Measurements from ENCODE around the gene OLIG3.

OLIG3 gene

DNA sequence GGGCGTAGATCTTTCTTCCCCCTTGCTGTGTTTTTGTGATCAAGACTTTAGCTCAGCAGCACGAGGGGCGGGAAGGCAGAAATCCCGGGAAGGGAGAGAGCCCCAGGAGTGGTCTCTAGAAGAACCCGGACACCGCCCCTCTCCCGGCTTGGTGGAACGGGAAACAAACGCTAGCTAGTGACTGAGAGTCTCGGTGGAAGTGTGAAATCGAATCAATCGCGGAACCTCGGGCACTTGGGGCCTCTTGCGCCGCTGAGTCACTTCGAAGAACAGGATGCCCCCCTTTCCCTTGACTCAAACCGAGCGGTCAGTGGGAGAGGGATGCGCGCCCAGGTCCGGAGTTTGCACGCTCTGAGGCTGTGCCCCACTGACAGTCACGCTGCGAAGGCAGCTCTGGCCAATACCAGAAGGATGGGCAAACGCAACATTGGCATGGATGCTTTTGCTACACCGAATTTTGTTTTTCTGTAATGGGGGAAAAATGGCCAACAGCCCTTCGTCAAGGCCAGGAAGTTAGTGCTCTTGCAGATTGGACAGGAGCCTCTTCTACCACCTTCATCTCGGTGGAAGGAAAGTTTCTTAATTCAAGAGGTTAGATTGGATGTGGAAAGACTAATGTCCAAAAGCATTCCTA lies 1.6 kb upstream of the OLIG3 start:
- no peak for DNase-seq

DNA sequence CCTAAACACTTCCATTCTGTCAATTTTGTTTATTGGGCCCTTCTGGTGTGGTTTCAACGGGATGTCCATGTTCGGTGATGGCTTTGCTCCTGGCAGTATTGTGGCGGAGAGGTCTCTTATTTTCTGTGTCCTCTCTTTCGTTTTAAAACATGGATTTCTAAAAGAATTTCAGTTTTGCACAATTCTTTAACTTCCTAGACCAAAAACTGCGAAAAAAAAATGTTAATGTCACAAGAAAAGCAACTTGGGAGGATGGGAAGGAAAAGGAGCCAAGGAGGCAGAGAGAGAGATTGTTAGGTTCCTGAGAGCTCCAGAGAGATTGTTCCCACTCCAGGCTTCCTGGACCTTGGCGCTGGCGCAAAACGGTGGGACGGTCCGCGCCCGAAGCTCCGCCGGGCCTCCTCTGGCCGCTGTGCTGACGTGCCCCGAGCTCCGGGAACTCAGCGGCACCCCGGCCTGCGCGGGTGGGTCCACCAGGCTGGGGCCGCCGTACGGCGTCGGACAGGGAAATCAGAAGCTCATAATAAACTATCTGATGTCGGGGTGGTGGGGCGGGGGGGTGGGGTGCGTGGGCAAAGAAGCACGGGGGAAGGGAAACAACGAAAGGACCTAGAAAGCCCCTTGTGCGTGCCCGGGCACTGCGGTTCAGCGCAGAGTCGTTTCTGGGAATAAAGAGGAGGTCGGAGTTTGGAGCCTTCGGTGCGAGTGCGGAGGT lies 951 bp upstream of the OLIG3 start:
- DNase-seq, result no peak

DNA sequence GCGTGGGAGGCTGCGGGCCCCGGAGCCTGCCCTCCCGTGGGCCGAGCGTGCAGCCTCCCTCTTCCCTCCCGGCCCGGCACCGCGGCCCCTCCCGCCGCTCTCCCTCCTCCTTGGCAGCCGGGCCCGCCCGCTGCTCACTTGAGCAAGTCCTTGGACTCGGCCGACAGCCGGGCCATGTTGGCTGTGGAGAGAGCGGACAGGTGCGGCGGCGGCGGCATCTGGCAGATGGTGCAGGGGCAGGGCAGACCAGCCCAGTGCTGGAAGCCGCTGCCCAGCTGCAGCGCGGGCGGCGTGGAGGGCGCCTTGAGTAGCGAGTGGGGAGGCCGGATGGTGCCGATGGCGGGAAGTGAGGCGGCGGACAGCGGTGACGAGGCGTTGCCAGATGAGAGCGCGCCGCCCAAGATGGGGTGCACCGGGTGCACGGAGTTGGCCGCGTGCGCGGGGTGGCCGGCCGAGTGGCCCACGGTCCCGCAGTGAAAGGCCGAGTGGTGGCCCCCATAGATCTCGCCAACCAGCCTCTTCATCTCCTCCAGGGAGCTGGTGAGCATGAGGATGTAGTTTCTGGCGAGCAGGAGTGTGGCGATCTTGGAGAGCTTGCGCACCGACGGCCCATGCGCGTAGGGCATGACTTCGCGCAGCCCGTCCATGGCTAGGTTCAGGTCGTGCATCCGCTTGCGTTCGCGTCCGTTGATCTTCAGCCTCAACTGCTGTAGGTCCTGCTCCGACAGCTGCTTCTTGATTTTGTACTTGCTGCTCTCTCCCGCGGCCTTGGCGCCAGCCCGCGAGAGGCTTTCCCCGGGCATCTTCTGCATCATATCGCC lies 766 bp downstream of the OLIG3 start:
- DNase-seq, result no peak

DNA sequence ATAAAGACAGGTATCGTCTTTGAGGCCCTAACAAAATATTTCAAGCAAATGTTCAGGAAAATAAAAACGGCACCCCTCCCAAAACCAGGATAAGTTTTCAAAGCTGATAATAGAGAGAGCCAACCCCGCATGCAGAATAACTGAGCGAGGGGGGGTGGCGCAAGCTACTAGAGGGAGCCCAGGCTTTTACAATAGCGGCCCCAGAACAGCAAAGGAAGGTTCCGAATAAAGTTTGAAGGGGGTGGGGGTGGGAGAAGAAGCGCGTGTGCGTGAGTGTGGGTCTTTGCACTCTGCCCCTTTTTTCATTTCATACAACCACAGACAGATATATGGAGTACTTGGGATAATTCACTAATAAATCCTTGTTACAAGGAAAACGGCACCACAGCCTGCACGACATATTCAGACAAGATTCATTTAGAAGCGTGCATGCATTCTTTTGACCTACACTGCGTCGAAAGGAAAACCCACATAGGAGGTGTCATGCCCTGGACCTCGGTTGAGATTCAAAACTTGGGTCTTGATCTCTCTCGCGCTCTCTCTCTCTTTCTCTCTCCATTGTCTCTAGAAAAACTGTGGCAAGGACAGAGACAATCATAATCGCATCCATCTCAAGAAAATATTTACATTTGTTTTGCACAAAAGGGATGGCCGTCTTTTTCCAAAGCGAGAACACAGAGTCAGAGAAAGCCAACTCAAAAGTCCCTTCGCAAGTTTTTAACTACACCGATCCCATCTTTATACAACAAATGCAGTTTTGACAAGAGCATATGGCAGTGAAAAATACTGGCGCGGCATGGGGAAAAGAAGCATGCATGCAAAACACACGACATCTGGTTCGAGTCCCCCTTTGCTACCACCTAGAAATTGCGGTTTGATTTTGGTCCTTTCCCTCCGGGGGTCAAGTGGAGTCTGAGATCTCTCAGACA lies 1.6 kb downstream of the OLIG3 start:
- no peak for DNase-seq

DNA sequence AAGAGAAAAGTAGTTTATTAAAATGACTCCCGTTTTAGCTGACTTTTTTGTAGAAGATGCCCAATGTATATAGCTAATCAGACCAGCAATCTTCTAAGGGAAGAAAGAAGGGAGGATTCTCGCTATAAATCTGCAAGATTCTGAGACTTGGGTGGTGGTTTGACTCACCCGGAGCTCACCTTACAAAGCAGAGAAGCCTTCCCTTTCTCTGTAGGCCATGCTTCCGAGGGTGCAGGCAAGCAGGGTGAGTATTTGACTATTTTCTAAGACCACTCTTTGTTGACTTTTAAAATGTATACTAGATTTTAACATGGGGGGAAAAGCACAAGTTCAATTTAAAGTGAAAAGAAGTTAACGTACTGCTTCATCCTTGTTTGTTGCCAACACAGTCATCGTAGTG lies 2.7 kb downstream of the OLIG3 start:
- no peak for DNase-seq

DNA sequence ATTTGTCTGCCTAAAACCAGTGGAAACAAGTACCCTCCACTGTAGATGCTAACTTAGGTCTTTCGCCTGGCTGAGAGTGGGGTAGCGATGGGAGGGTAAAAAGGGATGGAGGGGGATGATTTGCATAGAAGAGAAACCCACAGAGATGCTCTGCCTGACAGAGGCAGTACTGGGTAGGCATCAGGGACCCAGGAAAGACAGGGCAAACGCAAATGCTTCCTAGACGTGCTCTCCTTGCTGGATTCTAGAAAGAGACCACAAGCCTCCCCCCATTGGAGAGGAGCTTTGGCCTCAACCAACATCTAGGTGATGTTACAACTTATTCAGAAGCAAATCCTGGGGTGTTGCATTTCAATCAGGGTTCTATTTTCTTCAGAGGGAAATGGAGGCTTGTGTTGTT lies 3.2 kb downstream of the OLIG3 start:
- no peak for DNase-seq

DNA sequence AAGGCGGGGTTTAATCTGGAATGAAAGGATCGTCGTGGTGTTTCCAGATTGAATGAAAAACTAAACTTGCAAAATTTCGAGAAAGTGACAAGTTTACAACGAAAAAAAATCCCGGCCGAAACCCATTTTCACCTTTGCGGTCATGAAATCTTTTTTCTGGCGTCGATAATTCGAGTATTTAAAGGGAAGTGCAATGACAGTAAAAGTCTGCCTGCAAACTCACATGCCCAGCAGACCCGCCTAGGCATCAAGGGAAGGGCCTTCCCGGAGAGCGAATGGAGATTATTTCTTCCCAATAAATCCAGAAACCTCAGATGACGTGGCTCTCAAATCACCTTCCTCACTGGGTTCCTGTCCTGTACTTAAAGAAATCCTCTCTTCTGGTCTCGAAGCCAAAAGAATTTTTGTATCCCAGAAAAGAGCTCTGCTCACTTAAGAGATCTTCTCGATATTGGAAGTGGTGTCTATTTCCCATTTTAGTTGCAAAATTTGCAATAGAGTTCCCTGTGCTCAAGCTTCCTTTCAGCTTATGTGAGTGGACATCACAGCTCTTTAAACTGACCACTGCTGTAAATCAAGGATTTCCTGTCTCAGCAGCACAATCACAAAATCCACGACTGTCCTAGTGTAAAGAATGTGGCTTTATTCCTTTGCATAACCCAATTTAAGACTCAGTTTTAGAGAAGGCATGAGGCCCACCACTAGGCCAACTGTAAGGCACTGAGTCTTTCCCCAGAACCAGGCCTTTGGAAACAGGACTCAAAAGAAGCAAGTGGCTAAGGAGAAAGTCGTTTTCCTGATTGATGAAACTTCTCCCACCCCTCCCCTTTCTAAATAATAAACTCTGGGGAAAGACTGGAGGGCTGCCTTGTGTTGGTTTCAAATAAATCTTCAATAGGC lies 3.9 kb downstream of the OLIG3 start:
- no peak for DNase-seq

DNA sequence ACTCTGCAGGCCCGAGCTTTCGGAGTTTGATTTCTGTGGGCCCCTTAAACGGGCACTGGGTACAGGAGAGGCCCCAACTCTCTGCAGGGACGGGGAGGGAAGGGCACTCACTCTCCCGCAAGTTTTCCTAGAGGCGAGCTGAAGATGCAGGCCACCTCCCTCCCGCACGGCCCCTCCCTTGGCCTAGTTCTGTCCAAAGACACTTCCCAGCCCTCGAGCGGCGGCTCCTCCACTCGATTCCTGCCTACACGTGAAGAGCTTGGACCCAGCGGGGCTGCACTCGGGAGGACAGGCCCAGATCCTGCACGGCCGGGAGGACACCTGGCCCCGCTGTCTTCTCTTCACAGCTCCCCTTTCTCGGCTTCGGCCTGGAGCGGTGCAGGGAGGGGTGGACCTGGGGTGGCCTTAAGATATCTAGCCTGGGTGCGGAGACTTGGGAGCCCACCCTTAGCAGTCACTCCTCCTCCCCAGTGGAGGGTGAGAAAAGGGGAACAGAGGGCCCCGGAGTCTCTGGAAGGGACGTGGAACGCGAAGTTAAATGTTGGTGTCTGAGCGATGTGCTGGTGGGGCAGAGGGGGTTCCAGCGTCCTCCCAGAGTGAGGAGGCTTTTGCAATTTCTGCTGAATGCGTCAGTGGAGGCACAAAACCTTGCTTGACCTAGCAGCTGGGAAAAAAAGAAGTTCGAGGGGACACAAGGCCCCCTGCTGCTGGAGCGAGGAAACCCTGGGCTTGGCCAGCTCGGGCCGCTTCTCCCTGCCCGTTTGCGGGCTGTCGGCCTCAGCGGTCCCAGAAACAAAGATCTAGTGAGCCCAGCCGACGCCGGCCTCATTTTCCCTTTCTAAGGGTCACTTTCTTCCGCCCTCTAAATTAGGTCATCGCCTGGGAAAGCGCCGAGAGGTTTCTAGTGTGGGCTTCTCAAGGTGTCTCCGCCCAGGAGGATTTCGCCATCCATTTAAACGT lies 4.9 kb downstream of the OLIG3 start:
- no peak for DNase-seq

DNA sequence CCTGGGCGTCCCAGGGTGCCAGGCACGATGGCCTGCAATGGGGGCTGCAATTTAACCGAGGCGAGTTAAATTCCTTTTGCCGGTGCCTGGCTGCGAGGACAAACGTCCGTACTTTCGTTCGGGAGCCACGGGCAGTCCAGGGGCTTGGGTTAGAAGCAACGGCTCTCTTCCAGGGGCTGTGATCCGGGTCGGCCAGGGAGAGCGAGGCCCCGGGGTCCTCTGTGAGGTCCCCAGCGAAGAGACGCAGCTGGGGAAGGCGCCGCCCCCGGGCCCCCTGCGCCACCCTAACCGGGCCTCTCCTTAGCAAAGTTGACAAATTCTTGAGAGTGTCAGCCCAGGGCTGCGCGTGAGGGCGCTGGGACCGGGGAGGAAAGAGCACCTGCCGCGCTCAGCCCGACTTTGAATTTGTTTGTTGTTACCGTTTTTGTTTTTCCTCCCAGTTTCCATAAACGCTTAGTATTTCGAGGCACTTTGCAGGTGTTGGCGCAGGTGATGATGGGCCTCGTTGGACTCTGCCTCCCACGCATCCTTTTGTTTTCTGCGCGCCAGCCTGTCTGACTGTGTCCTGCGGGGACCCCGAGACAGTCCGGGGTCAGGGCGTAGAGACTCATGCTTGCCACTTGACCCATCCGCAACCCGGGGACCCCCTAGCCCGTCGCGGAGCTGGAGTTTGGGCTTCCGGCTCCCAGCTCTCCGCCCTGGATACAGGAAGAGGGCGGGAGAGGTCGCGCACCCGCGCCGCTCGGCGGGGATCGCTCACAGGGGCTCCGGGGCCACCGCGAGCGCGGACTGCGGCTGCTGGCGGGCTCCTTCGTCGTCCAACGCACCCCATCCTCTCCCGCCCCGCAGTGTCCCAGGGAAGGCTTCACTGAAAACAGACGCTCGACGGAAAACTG lies 5.8 kb downstream of the OLIG3 start:
- DNase-seq, result no peak

DNA sequence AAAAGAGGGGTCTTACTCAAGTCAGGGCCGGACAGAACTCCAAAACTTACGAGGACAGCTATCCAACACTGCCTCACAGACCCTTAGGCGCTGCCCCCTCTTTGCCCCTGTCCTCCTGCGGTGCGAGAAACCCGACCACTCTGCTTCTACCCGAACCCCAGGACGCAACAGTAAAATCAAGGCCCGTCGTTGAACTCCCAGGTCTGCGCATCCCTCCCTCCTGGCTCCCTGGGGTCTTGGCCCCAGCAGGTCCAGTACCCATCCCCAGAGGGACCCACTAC lies 6.4 kb downstream of the OLIG3 start:
- DNase-seq, result no peak

DNA sequence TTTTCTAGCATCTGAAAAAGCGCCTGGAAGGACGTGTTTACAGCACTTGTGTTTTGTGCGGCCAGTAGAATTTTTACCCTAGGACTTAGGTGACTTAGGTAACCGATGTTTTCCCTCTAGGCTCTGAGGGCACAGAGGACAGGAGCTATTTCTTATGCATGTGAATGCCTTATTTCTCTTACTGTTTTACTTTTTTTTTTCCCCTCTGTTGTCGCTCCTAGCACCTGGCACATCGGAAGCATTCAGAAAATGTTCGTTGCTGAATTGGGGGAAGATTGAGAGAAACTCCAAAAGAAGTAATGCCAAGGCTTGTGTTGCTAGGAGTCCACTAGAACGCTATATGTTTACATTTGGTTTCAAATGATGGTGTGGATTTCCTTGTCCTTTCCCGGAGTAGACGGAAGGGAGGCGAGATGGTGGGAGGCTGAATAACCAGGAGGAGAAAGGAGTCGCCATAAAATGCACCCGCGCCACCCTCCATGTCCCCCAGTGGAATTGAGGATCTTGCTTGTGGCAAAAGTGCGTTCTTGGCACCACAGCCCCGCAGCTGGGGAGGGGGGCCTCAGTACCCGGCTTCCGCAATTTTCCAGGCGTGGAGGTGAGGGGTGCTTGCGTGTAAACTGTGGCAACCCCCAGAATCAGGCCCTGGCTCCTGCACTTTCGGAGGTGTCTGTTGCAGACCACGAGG lies 6.9 kb downstream of the OLIG3 start:
- DNase-seq, result no peak

DNA sequence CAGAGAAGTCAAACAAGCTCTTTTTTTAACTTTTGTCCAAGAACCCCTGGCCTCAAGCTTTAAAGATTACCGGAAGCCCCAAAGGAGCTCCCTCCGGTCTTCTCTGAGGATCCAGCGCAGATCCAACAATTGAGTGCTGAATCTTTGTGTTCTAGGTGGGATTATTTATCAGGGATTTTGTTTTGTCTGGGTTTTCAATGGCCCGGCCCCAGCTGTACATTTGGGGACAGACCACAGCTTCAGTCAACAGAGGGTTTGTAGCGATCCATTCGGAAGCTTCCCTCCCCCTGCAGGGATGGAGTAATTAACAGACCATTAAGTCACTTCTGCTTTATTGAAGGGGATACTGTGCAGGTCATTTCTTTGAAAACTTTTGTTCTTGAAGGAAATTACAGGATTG lies 7.8 kb downstream of the OLIG3 start:
- no peak for DNase-seq

DNA sequence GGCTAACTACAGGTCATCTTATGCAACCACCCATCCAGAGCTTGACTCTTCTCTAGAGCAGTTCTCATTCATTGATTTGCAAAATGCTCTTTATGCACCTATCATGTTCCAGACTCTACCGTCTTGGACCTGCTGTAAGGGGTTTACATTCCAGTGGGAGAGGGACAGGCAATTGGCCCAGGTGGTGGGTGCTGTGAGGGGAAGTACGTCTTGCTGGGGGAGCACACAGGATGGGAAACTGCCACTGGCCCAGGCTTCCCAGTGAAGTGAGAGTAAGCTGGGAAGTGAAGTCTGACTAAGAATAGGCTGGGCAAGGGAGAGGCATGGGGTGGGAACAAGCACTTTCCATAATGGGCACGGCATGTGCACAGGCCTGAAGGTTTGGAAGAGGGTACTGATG lies 13.8 kb downstream of the OLIG3 start:
- DNase-seq, result no peak

DNA sequence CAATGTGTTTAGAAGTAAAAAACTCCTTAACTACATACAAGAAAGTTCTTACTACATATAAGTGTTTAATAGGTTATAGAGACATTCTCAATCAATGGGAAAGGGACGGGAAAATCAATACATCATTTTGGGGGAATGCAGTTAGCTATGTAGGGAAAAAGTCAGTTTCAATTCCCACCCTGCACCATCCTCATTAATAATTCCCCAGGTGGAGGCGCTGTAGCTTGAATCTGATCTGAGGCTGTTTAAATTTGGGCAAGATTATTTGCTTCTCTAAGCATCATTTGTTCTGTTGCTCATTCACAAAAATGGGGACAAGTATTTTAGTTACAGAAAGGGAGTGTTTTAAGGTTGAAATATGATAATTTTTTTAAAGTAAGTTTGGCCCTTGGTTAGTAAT lies 19.1 kb downstream of the OLIG3 start:
- DNase-seq, result no peak

DNA sequence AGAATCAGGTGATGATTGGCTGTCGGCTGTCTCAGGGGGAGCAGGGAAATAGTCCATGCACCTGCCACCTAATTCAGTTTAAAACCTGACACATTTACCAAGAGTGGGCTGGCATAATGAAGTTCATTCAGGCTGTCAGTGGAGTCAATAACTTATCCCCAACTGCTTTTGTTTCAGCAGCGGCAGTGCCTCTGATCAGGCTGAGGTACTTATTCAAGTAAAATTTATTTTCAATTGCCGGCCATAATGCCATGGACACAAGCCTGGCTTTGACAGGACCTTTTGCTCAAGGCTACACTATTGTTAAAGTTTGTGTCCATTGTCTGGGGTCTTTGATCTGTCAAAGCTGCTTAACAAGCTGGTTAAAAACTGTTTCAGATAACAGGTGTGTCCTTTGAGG lies 20.6 kb downstream of the OLIG3 start:
- DNase-seq, result no peak

DNA sequence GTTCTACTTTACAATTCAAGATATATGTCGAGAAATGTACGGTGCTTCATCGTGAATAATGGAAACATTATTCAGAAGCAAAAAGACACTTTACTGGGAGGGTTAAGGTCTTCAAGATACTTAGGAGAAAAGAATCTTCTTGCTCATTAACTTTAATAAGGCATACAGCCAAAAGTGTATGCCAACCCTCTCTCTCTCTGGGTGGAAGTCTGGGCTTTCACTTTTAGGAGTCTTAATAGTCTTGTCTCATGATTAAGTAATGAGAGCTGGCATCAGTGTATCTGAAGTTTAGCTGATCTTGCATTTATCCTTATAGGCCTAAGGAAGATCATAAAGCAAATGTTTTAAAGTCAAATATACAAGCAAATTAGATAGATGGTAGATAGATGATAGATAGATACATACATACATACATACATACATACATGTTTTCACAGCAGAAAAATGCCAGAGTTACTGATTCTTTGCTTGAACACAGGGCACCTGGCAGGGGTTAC lies 21.5 kb downstream of the OLIG3 start:
- no peak for DNase-seq

DNA sequence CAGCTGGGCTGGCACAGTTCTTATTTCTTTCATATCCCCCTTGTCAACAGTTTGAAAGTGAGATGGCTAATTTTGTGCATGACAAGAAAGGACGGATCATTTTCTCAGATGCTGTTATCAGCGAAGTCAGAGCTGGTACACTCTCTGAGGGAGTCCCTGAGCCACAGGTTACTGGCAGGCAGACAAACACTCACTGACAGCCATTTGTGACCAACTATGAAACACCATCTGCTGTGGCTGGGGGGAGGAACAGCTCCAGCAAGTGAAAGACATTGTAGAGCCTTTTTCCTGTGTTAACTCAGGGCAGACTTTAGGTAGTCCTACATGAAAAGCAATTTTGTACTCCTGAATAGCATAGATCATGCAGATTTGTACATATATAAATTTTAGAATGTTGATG lies 22.2 kb downstream of the OLIG3 start:
- DNase-seq, result no peak

DNA sequence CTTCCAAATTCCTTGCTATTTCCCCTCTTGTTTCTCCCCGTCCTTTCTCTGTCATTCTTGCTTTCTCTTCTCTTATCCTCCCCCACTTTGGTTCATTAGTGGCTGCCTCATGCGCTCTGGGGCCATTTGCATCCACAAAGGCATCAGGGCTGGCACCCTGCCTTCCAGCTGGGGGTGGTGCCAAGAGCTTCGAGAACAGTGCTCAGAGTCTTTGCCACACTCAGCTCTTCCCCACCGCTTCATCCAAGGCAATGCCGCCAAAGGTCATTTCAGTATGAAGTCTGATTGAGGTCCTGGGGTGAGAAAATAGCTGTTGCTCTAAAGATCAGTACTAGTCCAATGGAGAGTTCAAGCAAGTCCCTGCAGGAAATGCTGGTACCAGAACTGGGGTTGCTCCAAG lies 22.7 kb downstream of the OLIG3 start:
- no peak for DNase-seq

DNA sequence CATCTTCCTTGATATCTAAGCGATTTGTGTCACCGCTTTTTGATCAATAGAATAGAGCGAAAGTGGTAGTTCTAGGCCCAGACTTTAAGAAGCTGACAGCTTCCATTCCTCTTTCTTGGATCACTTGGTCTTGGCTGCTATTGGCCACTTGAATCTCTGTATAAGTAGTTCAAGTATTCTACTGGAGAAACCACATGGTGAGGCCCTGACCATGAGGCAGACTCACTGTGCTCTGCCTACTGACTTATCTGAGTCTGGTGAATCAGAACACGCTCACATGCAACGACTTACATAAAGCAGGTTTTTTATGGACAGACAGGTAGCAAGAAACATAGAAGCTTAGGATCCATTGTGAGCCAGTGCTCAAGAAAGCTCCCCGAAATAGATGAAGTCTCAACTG lies 27.0 kb downstream of the OLIG3 start:
- DNase-seq, result no peak

Data from NCI-H1092 treated with DMSO at 0.1 percent for 48 hours (cell line).